T-helper 1 cell treated with Interleukin-12 subunit alpha and Interleukin-12 subunit beta and Interleukin-4 antibody, amounts not matched to agents 30 ng/mL and 1 ng/mL, for 36 hours (primary cell): ENCODE data around the gene GPR17. TPM values are rescaled to one million over a fixed set of nuclear protein-coding genes. Genes with fewer than 3 reads are reported as not detected.

ENCODE experiments used
- intact Hi-C: fragments of 100-400 bp; cut with micrococcal nuclease; formaldehyde crosslinking; loops from one replicate; pipeline ENCODE4 v1.15.1; 2024
- total RNA-seq: library from RNA; stranded (reverse); gene quantifications from 2 replicates; pipeline ENCODE4 v1.2.3, GENCODE V29; 2022

The GPR17 gene
- total RNA-seq, 1 donor from 2014 or later = not detected

DNA sequence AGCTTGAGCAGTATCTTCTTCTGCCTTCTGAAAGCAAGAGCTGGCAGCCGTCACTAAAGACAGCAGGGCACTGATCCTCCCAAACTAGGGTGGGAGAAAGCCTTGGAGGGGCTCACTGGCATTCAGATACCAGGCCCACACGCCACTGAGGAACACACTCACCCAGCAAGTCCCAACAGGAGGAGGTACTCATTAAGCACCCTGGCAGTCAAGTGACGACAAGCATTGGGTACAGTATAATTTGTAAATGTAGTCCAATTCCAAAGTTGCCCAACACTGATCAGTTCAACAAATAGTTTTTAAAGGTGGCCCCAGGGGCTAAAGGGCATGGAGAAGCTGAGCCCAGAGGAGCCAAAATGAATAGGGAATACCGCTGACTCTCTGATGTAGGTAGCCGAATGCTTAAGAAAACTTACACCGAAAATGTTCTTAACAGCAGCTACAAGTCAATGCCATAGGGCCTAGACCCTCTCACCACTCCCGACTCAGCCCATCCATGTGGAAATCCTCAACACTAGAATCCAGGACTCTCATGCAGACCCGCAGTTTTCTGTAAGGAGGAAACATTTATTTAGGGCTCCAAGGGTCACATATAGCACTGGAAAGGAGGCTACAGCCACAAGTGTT is 19.4 kb downstream of the GPR17 start:
- intact Hi-C loops = no loop called here

DNA sequence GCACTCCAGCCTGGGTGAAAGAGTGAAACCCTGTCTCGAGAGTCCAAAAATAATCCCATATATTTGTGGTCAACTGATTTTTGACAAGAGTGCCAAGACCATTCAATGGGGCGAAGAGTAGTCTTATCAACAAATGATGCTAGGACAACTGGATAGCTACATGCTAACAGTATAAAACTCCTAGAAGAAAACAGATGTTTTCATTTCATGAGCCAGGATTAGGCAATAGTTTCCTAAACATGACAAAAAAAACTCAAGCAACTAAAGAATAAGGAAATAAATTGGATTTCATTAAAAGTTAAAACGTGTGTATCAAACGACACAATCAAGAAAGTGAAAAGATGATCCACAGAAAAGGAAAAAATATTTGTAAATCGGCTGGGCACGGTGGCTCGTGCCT is 23.1 kb downstream of the GPR17 start:
- intact Hi-C loops = no loop called here

DNA sequence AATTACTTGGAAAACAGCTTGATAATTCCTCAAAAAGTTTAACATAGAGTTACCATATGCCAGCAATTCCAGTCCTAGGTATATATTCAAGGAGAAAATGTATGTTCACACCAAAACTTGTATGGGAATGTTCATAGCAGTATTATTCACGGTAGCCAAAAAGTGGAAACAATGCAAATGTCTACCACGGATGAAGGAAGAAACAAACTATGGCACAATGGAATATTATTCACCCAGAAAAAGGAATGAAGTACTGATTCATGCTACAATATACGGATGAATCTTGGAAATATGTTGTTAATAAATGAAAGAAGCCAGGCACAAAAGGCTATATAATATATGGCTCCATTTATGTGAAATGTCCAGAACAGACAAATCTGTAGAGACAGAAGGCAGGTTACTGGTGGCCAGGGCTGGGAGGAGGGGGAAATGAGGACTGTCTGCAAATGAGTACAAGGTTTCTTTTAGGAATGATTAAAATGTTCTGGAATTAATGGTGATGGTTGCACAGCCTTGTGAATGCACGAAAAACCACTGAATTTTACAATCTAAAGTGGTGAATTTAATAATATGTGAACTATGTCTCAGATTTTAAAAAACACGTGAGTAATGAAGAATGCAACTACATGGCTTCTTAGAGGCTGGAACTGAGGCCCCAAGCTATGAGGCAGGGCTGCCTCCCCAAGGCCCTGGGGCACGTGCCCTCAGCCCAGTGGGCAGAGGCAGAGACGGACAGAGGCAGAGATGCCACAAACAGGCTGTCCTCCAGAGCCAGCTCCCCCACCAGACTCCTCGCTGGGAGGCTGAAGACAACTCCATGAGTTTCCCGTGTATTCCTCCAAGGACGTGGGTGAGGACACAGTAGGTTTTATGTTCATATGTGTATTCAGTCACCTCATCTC is 24.4 kb downstream of the GPR17 start:
- intact Hi-C loops = no loop called here

DNA sequence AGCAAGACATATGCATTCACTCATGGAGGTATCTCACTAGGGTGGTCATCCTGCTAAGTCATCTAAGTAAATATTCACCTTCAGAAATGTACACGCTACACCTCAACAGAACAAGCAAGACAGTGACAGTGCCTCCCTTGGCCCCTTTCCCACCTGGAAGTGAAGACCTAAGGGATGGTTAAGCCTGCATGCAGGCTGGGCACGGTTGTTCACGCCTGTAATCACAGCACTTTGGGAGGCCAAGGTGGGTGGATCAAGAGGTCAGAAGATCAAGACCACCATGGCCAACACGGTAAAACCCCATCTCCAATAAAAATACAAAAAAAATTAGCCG is 25.0 kb downstream of the GPR17 start:
- intact Hi-C loops = no loop called here

DNA sequence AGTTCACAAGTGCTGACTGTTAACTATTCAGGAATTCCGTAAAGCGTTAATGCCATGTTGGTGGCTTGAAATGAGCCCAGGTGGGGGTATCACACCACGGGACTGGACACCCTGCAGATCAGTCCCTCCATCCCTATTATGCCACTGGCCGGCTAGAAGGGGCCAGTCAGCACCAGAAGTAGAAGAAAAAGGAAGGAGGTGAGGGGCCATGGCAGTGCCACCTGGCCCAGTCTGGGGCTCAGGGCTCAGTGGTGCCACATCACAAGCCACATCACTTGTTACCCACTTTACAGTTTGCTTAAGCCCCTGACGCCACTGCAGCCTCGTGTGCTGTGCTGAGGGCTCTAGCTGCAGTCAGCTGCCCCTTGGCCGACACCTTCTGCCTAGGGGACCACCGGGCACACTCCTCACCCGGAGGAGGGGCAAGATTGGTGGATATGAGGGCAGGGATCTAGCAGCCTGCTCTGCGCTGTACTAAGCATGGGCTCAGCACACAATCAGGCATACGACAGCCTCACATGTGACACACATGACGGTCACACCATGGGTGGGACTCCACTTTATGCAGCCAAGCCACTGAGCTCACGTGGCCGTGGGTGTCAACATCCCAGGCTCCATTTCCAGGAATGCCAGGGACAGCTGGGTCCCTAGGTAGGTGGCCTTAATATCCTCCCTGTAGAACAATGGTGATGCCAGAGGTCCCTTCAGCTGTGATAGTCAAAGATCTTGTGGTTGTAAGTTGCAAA is 25.8 kb downstream of the GPR17 start:
- intact Hi-C loops = no loop called here

DNA sequence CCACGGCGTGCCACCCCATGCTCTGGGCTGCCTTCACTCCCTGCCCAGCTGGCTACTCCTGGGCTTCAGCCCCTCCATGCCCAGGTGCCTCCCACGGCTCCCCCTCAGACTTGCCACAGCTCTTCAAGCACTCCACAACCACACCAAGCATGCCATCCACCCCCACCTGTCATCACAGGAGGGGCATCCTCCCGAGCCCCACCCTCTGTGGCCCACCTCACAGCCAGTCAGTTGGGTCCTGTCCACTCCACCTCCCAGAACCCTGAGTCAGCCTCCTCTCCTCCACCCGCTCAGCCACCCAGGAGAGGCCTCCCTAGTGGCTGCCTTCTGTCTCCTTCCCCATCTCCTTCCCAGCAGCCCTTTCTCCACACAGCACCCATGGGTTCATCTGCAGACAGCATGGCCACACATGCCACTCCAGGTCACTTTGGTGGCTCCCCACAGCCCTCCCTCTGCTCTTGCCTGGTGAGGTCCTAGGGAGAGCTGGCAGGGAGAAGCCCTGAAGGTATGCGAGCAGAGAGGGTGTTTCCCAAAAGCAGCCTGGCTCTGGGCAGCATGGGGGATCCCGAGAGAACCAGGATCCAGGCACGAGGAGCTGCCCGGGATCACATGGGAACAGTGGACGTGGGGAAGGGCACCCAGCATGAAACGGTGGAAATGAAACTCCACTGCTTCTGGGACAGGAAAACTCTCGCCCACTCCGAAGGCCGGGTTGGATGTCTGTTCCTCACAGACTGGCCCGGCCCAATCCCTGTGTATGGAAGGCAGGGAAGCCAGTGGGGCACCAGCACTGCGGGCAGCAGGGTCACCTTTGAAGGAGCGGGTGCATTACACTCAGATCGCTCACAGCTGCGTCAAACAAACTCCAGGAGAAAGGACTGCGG is 26.6 kb downstream of the GPR17 start:
- intact Hi-C loops = no loop called here

DNA sequence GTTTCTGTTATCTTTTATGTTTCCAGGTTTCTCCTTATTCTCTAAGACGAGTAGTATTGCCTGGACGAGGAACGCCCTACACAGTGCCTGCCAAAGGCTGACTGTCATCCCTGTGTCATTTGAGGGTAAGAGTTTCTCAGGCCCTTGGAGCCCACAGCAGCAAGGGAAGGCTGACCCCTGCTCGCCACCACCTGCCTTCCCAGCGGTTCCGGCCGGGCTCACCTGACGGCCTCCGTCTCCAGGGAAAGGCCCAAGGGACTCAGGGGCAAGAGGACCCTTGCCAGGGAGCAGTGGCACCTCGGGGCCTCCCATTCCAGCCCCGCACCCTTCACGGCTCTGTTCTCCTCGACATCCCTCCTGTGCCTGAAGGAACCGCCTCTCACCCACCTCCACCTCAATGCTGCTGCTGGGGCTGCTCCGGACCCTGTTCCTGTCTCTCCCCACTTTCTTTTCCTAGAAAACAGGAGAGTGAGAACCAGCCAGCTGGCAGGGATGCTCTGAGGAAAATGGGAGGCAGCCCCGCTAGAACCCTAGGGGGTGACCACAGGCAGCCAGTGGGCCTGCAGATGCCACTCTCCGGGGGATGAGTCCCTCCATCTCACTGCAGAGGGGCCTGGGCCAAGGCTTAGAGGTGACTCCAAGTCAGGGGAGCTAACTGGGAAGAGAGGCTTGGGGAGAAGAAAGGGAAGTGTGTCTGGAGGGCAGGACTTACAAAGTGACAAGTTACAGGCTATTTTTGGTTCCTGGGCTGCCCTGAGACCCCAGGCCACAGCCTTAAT is 27.5 kb downstream of the GPR17 start:
- intact Hi-C loops = no loop called here

DNA sequence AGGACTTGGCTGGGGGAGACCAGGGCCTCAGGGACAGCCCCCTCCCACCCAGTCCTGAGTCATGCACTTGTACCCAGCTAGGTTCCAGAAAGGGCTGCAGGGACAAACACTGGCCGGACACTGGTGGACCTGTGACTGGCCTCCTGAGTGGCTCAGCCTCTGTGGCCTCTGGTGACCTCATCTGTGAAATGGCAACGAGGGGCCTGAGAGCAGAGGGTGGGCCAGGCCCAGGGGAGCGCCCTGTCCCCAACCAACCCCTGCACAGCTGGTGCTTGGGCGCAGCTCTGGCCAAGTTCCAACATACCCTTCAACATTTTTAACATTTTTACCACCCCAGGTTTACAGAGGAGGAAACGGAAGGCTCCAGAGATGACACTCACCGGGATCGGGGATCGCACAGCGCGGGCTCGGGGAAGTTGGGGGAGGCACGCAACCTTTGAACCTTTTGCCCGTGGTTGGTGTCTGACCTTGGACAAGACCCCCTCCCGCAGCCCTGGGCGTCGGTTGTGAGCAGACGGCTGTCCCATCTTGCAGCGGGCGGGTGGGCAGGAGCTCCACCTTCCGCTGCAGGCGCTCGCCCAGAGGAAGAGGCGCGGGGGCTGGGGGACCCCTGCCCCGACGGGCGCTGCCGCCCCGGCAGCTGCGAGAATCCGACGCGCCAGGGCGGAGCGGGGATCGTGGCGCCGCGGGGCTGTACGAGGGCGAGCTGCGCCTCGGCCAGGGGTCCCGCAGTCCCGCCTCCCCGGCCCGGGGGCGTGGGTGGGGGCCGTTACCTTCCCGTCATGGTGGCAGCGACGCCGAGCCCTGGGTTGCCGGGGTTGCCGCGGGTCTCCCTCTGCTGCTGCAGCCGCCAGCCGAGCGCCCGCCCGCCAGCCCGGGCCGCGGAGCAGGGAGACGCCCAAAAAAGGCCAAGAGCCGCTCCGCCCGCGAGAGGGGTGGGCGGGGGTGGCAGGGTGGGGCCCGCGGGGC is 28.6 kb downstream of the GPR17 start:
- intact Hi-C loops = no loop called here

DNA sequence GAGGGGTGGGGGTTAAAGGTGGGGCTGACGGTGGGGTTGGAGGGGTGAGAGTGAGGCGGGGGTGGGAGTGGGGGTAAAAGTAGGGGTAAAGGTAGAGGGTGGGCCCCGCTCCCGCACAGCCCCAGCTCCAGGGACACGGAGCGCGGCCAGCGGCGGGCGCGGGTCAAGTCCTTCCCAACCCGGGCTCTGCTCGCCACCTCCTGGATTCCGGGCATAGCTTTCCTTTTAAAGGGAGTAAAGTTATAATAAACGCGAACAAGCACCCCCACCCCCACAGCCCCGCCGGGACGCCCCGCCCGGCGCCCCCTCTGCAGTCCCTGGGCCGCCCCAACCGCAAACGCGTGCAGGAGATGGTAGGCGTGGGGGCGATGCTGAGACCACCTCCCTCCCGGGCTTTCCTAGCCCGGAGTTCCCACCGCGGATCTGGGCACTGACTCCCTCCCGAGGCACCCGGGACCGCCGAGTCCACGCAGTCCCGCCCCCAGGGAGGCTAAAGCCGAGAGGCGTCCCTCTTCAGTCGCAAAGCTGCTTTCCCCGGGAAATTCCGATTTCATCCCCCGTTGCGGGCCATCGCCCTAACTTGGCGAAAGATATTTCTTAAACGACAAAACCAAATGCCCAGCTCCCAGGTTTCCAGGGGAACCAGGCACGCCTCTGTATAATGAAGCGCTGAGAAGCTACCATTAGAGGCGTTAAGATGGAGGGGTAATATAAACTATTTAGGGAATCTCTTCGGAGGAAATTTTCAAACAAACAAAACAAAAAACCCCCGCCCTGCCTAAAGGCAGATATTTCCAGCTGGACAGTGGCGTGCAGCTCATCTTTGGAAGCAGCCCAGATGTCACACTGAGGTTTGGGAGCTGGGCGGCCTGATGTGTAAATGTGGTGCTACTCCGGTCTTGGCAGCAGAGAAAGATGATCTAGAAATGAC is 29.6 kb downstream of the GPR17 start, which contains the start of gene LIMS2:
Gene LIMS2, minus strand, starts transcription at position 200 of the 931 bp plus-strand sequence. CDS start 506 bp downstream, outside the sequence.
- intact Hi-C loops = no loop called here

DNA sequence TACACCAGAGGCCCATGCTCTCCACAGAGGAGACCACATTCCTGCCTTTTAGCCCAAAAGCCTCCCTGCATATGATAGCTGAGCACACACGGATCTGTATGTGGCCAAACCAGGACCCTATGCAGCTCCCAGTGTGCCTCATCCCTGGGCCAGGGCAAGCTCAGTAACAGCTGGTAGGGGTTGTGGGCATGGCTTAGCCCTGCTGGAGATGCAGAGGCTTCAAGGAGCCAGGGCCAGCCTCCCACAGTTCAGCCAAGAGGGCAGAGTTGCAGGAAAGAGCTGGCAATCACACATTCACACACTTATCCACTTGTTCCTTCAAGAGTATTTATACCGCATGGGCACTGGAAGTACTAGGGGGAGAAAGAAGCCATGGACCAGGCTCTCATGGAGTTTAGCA is 31.0 kb downstream of the GPR17 start:
- intact Hi-C loops = no loop called here

DNA sequence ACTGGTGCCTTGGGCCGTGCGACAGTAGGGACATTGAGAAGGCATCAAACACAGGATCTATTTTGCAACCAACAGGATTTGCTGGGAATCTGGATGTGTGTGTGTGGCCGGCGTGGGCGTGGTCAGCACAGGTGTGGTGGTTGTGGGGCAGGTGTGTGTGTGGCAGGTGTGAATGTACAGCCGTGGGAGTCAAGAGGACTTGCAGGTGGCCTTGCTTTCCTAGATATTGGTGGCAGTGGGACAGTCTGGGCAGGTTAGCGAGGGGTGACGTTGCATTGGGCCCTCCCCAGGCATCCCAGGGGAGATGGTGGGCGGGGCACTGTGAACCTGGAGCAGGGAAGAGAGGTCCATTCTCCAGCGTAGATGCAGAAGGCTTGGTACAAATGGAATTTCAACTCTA is 32.6 kb downstream of the GPR17 start:
- intact Hi-C loops = no loop called here

DNA sequence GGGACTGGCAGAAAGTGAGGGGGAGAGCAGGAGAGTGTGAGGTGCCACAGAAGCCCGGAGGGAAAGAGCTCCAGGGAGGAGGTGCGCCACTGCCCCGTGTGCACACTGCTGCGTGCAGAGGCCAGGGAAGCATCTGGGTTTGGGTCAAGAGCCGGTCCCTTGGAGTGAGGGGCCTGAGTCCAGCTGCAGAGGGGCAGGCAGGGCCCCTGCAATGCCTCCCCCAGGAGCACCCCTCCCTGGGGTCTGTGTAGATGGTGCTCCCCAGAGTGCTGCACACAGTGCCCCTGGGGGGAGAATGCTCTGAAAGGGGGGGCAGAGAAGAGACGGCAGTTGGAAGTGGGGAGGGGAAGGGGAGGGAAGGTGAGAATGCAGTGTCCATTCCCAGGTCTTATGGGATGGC is 33.0 kb downstream of the GPR17 start:
- intact Hi-C loops = no loop called here

DNA sequence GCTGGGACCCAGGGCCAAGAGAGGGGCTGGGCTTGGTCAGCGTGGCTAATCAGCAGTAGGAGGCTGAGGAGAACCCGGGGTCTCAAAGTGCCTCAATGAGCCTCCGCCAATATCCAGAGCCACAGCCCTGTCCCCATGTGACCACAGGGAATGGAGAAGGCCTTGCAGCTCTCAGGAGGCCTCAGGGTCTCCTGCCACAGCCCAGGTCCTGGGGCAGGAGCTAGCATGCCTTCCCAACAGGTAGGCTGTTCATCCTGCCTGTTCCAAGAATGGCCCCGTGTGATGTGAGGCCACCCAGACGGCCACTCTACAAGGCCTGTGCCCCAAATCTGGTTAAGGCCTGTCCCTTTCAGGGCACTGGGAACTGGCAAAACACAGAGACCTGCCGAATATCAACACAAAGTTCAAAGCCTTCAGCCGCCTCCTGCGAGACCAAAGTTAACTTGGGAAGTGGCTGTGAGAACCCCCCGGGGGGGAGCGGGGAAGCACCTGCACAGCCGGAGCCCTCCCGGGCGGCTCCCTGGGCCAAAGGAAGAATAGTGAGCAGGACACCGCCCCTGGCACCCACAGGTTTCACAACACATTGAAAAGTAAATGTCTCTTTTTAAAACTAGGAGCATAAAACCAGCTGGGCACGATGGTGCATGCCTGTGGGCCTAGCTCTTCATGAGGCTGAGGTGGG is 33.9 kb downstream of the GPR17 start:
- intact Hi-C loops = no loop called here

DNA sequence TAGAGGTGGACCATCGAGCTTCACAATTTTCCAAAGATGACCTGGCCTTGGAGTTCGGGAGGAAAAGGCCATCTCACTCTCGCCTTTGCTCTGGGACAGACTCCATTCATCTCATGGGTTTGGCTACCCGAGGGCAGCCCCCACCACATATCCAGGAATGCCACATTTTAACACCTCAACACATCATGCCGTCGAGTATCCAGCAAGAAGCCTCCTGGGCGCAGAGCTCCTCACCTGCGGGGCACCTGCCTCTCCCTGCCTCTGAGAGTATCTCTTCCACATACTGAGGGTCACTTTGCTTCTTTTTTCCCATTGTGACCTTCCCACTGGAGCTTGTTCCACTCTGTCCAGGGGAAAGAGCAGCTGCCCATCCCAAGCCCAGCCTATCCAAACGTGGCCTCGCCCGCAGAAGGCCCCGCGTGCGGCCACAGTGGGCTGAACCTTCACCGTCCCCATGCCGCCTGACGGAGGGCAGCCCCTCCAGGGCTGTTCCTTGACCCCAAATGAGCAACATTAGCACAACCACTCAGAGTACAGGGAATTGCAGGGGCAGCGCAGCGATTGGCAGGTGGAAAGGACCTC is 34.8 kb downstream of the GPR17 start:
- intact Hi-C loops = no loop called here

DNA sequence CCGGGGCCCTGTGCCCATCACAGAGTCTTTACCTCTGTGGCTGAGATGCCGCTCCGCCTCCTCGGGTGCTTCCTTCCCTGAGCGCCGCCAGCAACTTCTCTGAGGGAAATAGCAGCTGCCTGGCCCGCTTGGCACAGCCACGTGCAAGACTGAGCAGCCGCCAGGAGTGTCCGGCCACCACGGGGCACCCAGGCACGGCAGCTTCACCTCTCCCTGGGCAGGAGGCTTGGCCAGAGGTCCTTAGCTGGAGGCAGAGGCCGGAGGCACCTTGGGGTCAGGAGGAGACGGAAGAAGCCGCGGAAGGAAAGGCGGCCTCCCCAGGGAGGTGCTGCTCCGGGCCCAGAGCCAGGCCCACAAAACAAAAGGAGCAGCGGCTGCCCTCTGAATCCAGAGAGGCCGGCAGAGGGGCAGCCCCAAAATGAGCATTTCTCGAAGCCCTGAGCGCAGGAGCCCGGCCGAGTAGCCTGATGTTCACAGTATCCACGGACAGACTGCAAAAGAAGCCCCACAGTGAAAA is 35.4 kb downstream of the GPR17 start:
- intact Hi-C loops = no loop called here

DNA sequence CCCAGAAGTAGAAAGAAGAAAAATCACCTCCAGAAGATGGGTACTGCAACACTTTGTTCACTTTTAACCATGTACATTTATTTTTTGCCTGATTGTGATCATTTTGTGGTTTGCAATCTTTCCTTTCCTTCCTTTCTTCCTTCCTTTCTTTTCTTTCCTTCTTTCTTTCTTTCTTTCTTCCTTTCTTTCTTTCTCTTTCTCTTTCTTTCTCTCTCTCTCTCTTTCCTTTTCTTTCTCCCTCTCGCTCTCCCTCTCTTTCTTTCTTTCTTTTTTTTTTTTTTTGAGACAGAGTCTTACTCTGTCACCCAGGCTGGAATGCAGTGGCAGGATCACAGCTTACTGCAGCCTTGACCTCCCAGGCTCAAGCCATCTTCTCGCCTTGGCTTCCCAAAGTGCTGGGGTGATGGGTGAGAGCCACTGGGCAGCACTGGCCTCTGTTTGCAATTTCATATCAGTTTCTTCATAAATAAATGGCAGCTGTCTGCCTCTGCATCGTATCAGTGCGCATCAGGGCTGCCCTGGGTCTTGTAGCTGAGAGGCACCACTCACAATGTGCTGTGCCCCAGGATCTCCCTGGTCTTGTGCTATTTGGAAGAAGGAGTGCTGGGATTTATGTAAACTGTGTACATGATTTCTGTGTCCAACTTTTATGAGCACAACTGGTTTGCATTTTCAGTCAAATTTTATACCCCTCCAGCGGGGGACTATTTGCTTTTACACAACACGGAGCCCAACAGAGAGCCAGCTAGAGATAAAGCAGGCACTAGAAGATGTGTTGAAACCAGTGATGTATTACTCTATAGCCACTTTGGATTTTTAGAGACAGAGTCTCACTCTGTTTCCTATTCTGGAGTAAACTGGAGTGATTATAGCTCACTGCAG is 36.3 kb downstream of the GPR17 start:
- intact Hi-C loops = no loop called here
